Measurements from ENCODE around the gene CEACAM7. TPM values are rescaled to one million over a fixed set of nuclear protein-coding genes. Genes with fewer than 3 reads are reported as not detected.
A peak's percentile ranks its signal among the peaks of the same experiment; 100 is the strongest.

CEACAM7 gene
- 100 to 1,000 TPM in 2 of 4 donors, 10 to 100 TPM in 2; 10.5 to 103 (median 76.7) TPM for total RNA-seq

DNA sequence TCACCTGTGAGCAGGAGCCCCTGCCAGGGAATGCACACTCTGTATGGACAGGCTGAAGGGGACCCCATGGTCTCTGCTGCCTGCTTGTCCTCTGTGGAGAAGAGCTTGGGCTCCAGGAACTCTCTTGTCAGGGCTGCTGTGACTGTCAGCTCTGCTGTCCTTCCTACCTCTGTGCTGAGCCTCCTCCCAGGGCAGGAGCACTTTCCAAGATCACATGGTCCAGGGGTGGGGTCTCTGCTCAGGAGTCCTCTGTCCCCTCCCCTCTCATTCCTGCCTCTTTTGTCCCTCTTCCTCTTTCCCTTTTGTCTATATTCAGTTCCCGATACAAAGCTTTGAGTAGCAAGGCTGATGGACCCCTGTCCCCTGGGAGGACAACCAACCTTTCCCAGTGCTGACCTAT, at the start of gene CEACAM7:
Gene CEACAM7, minus strand, starts transcription at position 173 of the 400 bp plus-strand sequence. Its CDS starts 105 bp downstream, at position 68.
- WGBS, 2 donors: 50 to 73% methylated on average over 1 of the region's 1 CpG
- TF ChIP-seq, protein P1, sequence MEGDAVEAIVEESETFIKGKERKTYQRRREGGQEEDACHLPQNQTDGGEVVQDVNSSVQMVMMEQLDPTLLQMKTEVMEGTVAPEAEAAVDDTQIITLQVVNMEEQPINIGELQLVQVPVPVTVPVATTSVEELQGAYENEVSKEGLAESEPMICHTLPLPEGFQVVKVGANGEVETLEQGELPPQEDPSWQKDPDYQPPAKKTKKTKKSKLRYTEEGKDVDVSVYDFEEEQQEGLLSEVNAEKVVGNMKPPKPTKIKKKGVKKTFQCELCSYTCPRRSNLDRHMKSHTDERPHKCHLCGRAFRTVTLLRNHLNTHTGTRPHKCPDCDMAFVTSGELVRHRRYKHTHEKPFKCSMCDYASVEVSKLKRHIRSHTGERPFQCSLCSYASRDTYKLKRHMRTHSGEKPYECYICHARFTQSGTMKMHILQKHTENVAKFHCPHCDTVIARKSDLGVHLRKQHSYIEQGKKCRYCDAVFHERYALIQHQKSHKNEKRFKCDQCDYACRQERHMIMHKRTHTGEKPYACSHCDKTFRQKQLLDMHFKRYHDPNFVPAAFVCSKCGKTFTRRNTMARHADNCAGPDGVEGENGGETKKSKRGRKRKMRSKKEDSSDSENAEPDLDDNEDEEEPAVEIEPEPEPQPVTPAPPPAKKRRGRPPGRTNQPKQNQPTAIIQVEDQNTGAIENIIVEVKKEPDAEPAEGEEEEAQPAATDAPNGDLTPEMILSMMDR (IDR thresholded peaks at IDR 0.05): no peak
- no peak for TF ChIP-seq POLR2A (IDR thresholded peaks at IDR 0.05)
- no peak within 1 kb of the TSS for H3K27ac ChIP-seq

DNA sequence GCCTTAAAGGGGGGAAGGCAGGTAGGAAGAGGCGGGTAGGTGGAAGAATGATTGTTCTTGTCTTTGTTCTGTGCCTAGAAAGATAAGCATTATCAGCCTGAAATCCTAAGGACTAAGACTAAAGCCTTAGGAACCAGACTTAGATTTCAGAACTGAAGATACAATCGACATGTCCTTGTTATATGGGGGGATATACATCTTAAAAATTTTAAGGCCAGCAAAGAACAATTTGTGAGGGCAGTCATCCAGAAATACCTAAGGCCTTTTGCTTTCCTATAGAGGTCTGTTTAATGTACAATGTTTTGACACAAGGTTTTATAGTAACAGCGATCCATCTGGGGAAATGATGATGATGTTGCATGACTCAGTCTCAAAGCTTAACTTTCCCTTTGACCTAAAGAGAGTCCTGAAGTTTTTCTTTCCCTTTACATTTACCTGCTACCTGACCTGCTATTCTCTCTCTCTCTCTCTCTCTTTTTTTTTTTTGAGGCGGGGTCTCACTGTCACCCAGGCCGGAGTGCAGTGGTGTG, 47.1 kb upstream of the CEACAM7 start:
- TF ChIP-seq, protein P1 (IDR thresholded peaks at IDR 0.05): no peak
- no peak for TF ChIP-seq POLR2A (IDR thresholded peaks at IDR 0.05)
- no peak overlapping the region for H3K4me3 ChIP-seq
- peaks cover 0 to 38% (median 0%) of the 10 kb centered on the region in 4 donors for H3K27me3 ChIP-seq
- peak overlapping the region; percentile 70 to 80 (median 76) for H3K27ac ChIP-seq
- intact Hi-C loops (cut with DNase I): no loop called here
- no peaks in the 10 kb centered on the region for H3K36me3 ChIP-seq
- no peaks in the 10 kb centered on the region for H3K9me3 ChIP-seq
- no peak for DNase-seq
- peaks cover 0 to 28% (median 0%) of the 10 kb centered on the region in 3 donors for H3K4me1 ChIP-seq
- 54 to 56% methylated on average over 5 of the region's 5 CpGs for WGBS, 2 donors

More for the DNA sequence above, at the start of gene CEACAM7:
- H3K36me3 ChIP-seq: no peaks in the 10 kb centered on the region
- no peak for DNase-seq
- intact Hi-C loops (cut with DNase I): no loop called here
- H3K9me3 ChIP-seq: peaks cover 0 to 8% (median 0%) of the 10 kb centered on the region in 3 donors
- H3K4me3 ChIP-seq: peak within 1 kb of the TSS in 1 of 4 donors; percentile 2
- peaks cover 0 to 84% (median 0%) of the 10 kb centered on the region in 4 donors for H3K27me3 ChIP-seq
- H3K4me1 ChIP-seq: no peaks in the 10 kb centered on the region

DNA sequence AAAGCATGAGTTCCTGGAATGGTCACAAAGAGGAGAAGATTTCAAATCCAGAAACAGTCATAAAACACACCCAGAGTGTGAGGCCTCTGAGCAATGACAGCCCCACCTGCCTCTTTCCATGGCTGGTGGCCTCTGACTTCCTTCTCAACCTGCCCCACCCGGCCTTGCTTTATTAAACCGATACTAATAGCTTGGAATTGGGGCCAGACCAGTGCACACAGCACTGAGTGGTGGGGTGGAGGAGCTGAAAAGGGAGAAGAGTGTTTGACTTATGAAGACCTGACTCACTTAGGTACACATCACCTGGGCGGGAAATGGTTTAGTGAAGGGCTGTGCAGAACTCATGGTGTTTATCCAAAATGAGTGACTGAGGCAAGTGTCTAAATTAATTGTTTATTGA, 46.5 kb upstream of the CEACAM7 start:
- TF ChIP-seq, protein P1 (IDR thresholded peaks at IDR 0.05): no peak
- no peak for TF ChIP-seq POLR2A (IDR thresholded peaks at IDR 0.05)
- intact Hi-C loops (cut with DNase I): no loop called here
- DNase-seq: no peak
- no peak overlapping the region for H3K4me3 ChIP-seq
- peak overlapping the region; percentile 40 to 80 (median 76) for H3K27ac ChIP-seq
- H3K9me3 ChIP-seq: no peaks in the 10 kb centered on the region
- 36% methylated on average over 3 of the region's 3 CpGs for WGBS, 2 donors
- peaks cover 0 to 42% (median 0%) of the 10 kb centered on the region in 4 donors for H3K27me3 ChIP-seq
- peaks cover 0 to 23% (median 0%) of the 10 kb centered on the region in 3 donors for H3K4me1 ChIP-seq
- H3K36me3 ChIP-seq: no peaks in the 10 kb centered on the region

DNA sequence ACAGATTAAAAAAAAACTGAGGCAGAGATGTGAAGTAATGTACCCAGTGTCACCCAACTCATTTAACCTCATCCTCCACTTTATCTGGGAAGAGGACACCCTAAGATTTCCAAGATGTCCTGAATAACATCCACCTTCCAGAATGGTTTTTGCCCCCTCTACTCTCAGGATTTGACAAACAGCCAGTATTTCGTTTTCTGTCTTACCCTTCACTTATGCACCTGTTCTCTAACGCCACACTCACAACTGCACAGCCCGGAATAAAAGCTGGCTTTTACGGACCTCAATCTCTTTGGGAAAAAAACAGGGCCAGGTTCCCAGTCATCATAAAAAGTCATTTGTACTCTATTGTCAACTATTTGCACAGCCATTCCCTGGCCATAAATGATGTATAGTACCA, 46.1 kb upstream of the CEACAM7 start:
- Histone ChIP-seq H3K9me3 (no peaks in the 10 kb centered on the region), H3K4me3 (no peak overlapping the region), H3K27ac (peak overlapping the region; percentile 38 to 80 (median 76)), H3K4me1 (peaks cover 0 to 19% (median 0%) of the 10 kb centered on the region in 3 donors), H3K27me3 (peaks cover 0 to 45% (median 0%) of the 10 kb centered on the region in 4 donors), H3K36me3 (no peaks in the 10 kb centered on the region)
- intact Hi-C loops (cut with DNase I): no loop called here
- 47 to 62% methylated on average over 4 of the region's 4 CpGs for WGBS, 2 donors
- DNase-seq: no peak
- TF ChIP-seq, protein P1 (IDR thresholded peaks at IDR 0.05): no peak
- TF ChIP-seq POLR2A (IDR thresholded peaks at IDR 0.05): no peak

DNA sequence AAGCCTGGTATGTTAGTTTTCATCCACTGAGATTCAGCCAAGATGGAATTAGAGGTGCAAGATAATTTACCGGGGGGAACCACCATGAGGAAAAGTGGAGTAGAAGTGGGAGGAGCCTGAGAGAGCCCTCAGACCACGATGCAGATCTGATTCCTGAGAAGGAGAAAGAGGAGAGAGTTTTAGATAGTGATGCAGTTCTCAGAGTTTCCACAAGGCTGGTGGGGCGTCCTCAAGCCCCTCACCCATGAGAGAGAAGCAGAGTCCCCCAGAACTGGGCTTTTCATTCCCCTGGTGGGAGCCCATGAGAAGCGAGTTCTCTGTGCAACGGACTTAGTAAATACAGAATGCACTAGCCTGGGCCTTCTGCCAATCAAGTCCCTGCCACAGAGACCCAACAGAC, 38.4 kb upstream of the CEACAM7 start:
- Histone ChIP-seq H3K36me3 (no peaks in the 10 kb centered on the region), H3K27ac (peak overlapping the region in 3 of 4 donors; percentile 35 to 75 (median 55)), H3K27me3 (peaks cover 0 to 43% (median 0%) of the 10 kb centered on the region in 4 donors), H3K9me3 (no peaks in the 10 kb centered on the region), H3K4me3 (no peak overlapping the region), H3K4me1 (peaks cover 0 to 7% (median 0%) of the 10 kb centered on the region in 3 donors)
- 25 to 42% methylated on average over 5 of the region's 5 CpGs for whole genome bisulfite sequencing, 2 donors
- no peak for DNase-seq
- intact Hi-C loops (cut with DNase I): no loop called here
- no peak for TF ChIP-seq POLR2A (IDR thresholded peaks at IDR 0.05)
- TF ChIP-seq, protein P1 (IDR thresholded peaks at IDR 0.05): no peak

Measured in esophagus squamous epithelium (tissue), 5 donors.